ENCODE measurements around the gene PARD6A.

Gene PARD6A

GRCh38 chr16:67660564-67661028, at the start of gene PARD6A:
Gene PARD6A, plus strand, starts transcription at chr16:67660960. Its CDS starts 79 bp downstream, at chr16:67661039.
- DNase-seq (ENCODE audit: extremely low spot score, insufficient read length, low read depth) (peak; percentile 99), FAIRE-seq (peak; percentile 98)

GRCh38 chr16:67613808-67614207, 47.0 kb upstream of the PARD6A start:
- FAIRE-seq (no peak), DNase-seq (ENCODE audit: extremely low spot score, insufficient read length, low read depth) (no peak)

- no peak for FAIRE-seq
- no peak for DNase-seq (ENCODE audit: extremely low spot score, insufficient read length, low read depth)
Measured at GRCh38 chr16:67628216-67628615, 32.5 kb upstream of the PARD6A start.

- FAIRE-seq (no peak), DNase-seq (ENCODE audit: extremely low spot score, insufficient read length, low read depth) (no peak)
Measured at GRCh38 chr16:67632415-67633172, 28.2 kb upstream of the PARD6A start.

- FAIRE-seq (no peak), DNase-seq (ENCODE audit: extremely low spot score, insufficient read length, low read depth) (no peak)
Measured at GRCh38 chr16:67636713-67637112, 24.0 kb upstream of the PARD6A start.

GRCh38 chr16:67637625-67638024, 23.1 kb upstream of the PARD6A start:
- no peak for FAIRE-seq
- DNase-seq (ENCODE audit: extremely low spot score, insufficient read length, low read depth) = no peak

- DNase-seq (ENCODE audit: extremely low spot score, insufficient read length, low read depth) (no peak), FAIRE-seq (no peak)
Measured at GRCh38 chr16:67641779-67642708, 18.7 kb upstream of the PARD6A start.

GRCh38 chr16:67644038-67644437, 16.7 kb upstream of the PARD6A start:
- DNase-seq (ENCODE audit: extremely low spot score, insufficient read length, low read depth) = no peak
- FAIRE-seq = peak; percentile 21

- no peak for FAIRE-seq
- no peak for DNase-seq (ENCODE audit: extremely low spot score, insufficient read length, low read depth)
Measured at GRCh38 chr16:67645397-67646121, 15.2 kb upstream of the PARD6A start.

GRCh38 chr16:67647111-67647651, 13.6 kb upstream of the PARD6A start:
- no peak for DNase-seq (ENCODE audit: extremely low spot score, insufficient read length, low read depth)
- FAIRE-seq = no peak

- FAIRE-seq (no peak), DNase-seq (ENCODE audit: extremely low spot score, insufficient read length, low read depth) (no peak)
Measured at GRCh38 chr16:67647681-67648080, 13.1 kb upstream of the PARD6A start.

- FAIRE-seq (no peak), DNase-seq (ENCODE audit: extremely low spot score, insufficient read length, low read depth) (no peak)
Measured at GRCh38 chr16:67648088-67648763, 12.5 kb upstream of the PARD6A start.

GRCh38 chr16:67648764-67649407, 11.9 kb upstream of the PARD6A start:
- no peak for FAIRE-seq
- DNase-seq (ENCODE audit: extremely low spot score, insufficient read length, low read depth) = no peak

GRCh38 chr16:67649494-67649931, 11.2 kb upstream of the PARD6A start:
- no peak for FAIRE-seq
- DNase-seq (ENCODE audit: extremely low spot score, insufficient read length, low read depth) = no peak

GRCh38 chr16:67650023-67650422, 10.7 kb upstream of the PARD6A start:
- DNase-seq (ENCODE audit: extremely low spot score, insufficient read length, low read depth) (no peak), FAIRE-seq (no peak)

GRCh38 chr16:67651039-67651438, 9.7 kb upstream of the PARD6A start:
- no peak for DNase-seq (ENCODE audit: extremely low spot score, insufficient read length, low read depth)
- no peak for FAIRE-seq

GRCh38 chr16:67651847-67652246, 8.9 kb upstream of the PARD6A start:
- no peak for DNase-seq (ENCODE audit: extremely low spot score, insufficient read length, low read depth)
- no peak for FAIRE-seq

GRCh38 chr16:67652578-67653127, 8.1 kb upstream of the PARD6A start:
- FAIRE-seq = no peak
- DNase-seq (ENCODE audit: extremely low spot score, insufficient read length, low read depth) = no peak

Data from GM18507 (cell line).